ENCODE data around the gene FANCM.

The FANCM gene

DNA sequence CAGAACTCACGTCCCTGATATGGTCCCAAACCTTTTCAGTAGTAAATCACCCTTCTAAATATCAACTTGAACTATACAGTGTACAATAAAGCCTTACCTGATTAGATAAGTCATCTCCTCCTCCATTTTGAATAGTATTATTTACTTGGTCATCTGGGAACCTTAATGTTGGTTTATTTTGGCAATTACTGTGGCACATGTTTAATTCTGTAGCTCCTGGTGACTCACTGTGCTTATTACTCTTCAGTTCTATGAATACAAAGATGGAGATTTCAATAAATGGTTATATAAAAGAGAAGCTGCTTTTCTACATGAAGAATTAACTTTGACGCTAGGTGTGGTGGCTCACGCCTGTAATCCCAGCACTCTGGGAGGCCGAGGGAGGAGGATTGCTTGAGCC is 91.8 kb downstream of the FANCM start:
- no peak for DNase-seq (ENCODE audit: low spot score)

GRCh38 chr14:45238988-45239387 is 103.3 kb downstream of the FANCM start:
- DNase-seq (ENCODE audit: low spot score): no peak

- DNase-seq (ENCODE audit: low spot score): no peak
These were observed 107.0 kb downstream of the FANCM start for GRCh38 chr14:45242706-45243105.

DNA sequence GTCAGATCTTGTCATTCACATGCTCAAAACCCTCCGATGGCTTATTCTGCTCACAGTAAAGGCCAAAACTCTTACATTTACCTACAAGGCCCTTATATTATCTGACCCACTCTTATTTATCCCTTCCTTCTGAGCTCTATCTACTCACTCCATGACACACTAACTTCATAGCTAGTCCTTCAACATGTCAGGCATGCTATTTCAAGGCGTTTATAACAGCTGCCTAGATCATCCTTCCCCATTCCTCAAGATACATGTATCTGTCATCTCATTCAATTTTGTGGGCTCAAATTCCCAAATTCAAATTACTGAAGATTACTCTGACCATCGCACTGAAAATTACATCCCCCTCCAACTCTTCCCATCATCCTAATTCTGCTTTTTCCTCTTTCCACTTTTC is 110.4 kb downstream of the FANCM start:
- no peak for DNase-seq (ENCODE audit: low spot score)

DNA sequence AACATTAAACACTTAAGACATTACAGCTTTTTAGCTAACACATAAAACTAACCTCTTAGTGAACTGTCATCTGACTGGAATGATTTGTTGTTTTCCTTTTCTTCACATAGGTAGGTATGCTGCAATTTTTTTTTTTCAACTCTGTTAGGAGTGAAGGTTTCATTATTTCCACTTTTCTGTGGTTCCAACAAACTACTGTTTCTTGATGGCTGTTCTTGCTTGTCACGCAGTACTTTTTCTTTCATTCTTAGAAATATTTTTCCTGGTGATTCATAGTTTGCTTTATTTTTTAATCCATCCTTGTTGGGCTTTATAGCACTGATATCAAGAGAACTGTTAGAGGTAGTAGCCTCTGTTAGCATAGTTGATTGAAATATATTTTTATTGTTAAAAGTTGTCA is 111.0 kb downstream of the FANCM start:
- DNase-seq (ENCODE audit: low spot score): peak; percentile 49

DNA sequence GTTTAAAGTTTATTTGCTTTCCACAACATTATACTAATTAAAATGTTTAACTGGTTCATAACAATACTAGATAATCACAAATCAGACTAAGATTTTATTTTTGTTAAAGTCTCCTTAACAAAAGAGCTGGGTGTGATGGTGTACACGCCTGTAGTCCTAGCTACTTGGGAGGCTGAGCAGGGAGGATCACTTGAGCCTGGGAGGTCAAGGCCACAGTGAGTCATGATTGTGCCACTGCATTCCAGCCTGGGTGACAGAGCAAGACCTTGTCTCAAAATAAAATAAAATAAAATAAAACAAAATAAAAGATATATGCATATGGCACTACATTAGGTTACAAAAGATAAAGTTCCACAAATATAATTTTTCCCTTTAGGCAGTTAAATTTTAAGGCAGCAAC is 111.7 kb downstream of the FANCM start:
- no peak for DNase-seq (ENCODE audit: low spot score)

GRCh38 chr14:45249856-45250575 is 114.3 kb downstream of the FANCM start:
- DNase-seq (ENCODE audit: low spot score): peak; percentile 33
